HG03060 (cell line): ENCODE data around the gene USP43.
"Not testable (repeated sequence)": the region's sequence is repeated elsewhere in the genome, so short reads cannot be mapped to it uniquely, and the experiment has no call there.

ENCODE experiments used
- ATAC-seq: cut with Tn5 transposase; IDR thresholded peaks from one replicate; pipeline ENCODE4 v1.9.1; 2021; ENCODE audit warnings: low read depth, moderate number of reproducible peaks; ENCODE audit not compliant: unreplicated experiment

Gene USP43

GRCh38 chr17:9661027-9661426 lies 15.7 kb downstream of the USP43 start:
- no peak for ATAC-seq

- not testable (repeated sequence) for ATAC-seq
Observed at GRCh38 chr17:9663511-9663910, 18.2 kb downstream of the USP43 start.

- no peak for ATAC-seq
Observed at GRCh38 chr17:9666461-9667050, 21.2 kb downstream of the USP43 start.

GRCh38 chr17:9668517-9668916 lies 23.2 kb downstream of the USP43 start:
- ATAC-seq = no peak

GRCh38 chr17:9669551-9670008 lies 24.3 kb downstream of the USP43 start:
- no peak for ATAC-seq

GRCh38 chr17:9670596-9670995 lies 25.3 kb downstream of the USP43 start:
- no peak for ATAC-seq

- no peak for ATAC-seq
Observed at GRCh38 chr17:9671559-9671958, 26.2 kb downstream of the USP43 start.

GRCh38 chr17:9672266-9672665 lies 26.9 kb downstream of the USP43 start:
- ATAC-seq = no peak

GRCh38 chr17:9672691-9673090 lies 27.4 kb downstream of the USP43 start:
- ATAC-seq = no peak

- no peak for ATAC-seq
Observed at GRCh38 chr17:9676084-9676483, 30.8 kb downstream of the USP43 start.

- ATAC-seq = peak; percentile 57
Observed at GRCh38 chr17:9676820-9677310, 31.5 kb downstream of the USP43 start.

GRCh38 chr17:9677411-9677810 lies 32.1 kb downstream of the USP43 start:
- ATAC-seq = no peak

- ATAC-seq = no peak
Observed at GRCh38 chr17:9677896-9678295, 32.6 kb downstream of the USP43 start.

GRCh38 chr17:9684955-9685621 lies 39.8 kb downstream of the USP43 start:
- no peak for ATAC-seq

GRCh38 chr17:9693755-9694154 lies 48.4 kb downstream of the USP43 start:
- no peak for ATAC-seq

- no peak for ATAC-seq
Observed at GRCh38 chr17:9696279-9697044, 51.1 kb downstream of the USP43 start.

GRCh38 chr17:9700136-9700535 lies 54.8 kb downstream of the USP43 start:
- ATAC-seq = no peak

GRCh38 chr17:9700754-9701476 lies 55.6 kb downstream of the USP43 start:
- no peak for ATAC-seq

GRCh38 chr17:9702482-9702881 lies 57.2 kb downstream of the USP43 start:
- ATAC-seq = no peak

- no peak for ATAC-seq
Observed at GRCh38 chr17:9702914-9703780, 57.8 kb downstream of the USP43 start.
